Activated T-cell treated with anti-CD3 and anti-CD28 coated beads for 1 hour (primary cell): ENCODE data around the gene CREB3L4.
"Not testable (repeated sequence)": the region's sequence is repeated elsewhere in the genome, so short reads cannot be mapped to it uniquely, and the experiment has no call there.

Experiments used
- DNase-seq: peaks from one replicate; pipeline ENCODE4 v3.0.0-alpha.2; 2020; ENCODE audit warnings: low read depth

Gene CREB3L4

GRCh38 chr1:153959454-153959853, 8.2 kb upstream of the CREB3L4 start:
- no peak for DNase-seq

DNA sequence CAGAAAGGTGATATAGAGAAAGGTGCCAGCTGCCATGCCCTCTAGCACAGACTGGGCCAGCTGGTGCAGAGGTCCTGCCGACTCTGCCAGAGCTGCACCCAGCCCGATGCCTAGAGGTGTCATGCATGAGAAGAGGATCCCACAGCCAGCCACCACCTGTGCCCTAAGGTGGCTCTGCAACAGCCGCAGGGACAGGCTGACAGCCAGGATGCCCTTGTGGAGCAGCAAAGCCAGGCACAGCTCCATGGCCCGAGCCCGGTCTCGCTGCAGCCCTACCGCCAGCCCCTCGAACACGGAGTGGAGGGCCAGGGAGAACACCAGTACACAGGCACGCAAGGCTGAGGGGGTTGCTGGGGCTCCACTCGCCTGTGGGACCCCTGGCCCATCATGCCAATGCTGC, 7.5 kb upstream of the CREB3L4 start:
- no peak for DNase-seq

DNA sequence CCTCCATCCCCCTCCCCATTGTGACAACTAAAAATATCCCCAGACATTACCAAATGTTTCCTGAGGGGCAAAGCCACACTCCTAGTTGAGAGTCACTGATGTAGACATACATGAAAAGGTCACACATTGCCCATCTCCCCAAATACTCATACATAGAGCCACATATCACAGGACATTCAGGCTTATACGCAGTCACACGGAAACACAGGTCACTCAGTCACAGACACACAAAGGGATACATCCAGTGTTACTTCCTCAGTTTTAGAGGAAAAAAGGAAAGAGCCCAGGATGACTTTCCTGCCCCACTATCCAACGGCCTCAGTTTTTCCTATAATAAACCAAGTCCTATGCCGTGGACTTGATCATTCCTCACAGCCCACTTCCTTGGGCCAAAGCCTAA, 6.3 kb upstream of the CREB3L4 start:
- DNase-seq: no peak

- DNase-seq: no peak
These were observed 5.3 kb upstream of the CREB3L4 start for GRCh38 chr1:153962088-153963029.

DNA sequence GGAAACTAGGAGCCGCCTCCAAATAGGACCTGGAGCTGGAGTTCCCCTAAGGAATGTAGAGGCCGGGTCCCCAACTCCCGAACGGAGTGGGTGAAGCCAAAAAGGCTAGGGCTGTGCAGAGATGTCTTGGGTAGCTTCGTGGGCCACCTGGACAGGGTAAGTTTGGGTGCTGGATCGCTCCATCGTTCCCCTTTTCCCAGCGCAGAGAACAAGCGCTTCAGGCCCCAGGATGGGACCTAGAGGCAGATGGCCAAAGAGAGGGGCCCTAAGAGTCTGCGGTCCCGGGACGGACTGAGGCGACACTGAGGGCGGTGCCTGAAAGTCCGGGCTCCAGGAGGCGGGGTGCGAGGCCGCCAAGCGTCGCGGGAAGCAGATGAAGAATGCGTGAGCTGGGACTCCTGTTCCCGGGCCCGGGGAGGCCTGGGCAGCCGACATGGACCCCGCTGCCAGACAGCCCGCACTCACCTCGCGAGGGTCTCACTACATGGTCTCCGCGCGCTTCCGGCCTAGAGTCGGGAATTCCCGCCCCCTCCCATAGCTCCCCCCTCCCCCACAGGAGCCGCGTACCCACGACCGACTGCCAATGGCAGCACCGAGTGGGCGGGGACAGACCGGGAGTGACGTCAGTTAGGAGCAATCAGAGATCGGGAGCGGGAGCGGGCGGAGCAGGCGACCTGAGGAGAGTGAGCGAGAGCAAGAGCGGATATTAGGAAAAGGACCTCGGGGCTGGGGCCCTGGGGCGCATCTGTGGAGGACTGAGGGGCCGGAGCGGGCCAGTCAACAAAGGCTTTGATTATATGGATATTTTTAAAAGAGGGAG, 4.5 kb upstream of the CREB3L4 start, which contains the start of gene SLC39A1:
Gene SLC39A1, minus strand, starts transcription at position 508 of the 820 bp plus-strand sequence. CDS start 822 bp downstream, outside the sequence.
- peak; percentile 92 for DNase-seq

- no peak for DNase-seq
These were observed 3.8 kb upstream of the CREB3L4 start for GRCh38 chr1:153963850-153964331.

DNA sequence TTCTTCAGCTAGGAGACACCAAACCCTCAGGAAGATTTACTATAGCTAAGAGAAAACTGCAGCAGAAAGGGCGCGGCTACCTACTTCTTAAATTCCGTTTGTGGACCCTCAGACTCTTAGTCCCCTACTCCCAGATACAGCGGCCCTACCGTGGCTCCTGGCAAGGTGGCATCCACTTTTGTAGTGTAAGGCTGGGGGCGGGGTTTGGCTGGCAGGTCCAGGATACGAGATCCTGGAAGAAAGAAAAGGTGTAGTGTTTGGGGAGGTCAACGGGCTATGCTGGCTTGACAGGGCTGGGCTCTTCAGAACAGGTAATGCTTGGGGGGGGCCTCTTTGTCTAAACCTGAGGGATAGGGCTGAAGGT, 280 bp downstream of the CREB3L4 start:
- no peak for DNase-seq

- DNase-seq: no peak
These were observed 706 bp downstream of the CREB3L4 start for GRCh38 chr1:153968408-153968807.

- no peak for DNase-seq
These were observed 1.3 kb downstream of the CREB3L4 start for GRCh38 chr1:153968972-153969371.

GRCh38 chr1:153970346-153970745, 2.6 kb downstream of the CREB3L4 start:
- no peak for DNase-seq

DNA sequence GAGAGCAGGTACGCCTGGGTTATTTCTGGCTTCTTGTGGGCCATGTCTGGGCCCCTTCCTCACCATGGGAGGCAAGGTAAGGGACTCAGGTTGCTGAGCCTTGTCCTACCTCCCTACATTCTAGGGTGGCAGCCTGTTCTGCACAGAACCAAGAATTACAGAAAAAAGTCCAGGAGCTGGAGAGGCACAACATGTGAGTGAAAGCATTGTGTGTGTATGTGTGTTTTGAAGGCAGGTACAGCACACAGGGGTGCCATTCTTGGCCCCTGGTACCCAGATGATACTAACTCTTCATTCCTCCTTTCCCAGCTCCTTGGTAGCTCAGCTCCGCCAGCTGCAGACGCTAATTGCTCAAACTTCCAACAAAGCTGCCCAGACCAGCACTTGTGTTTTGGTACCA, 5.4 kb downstream of the CREB3L4 start:
- no peak for DNase-seq

DNA sequence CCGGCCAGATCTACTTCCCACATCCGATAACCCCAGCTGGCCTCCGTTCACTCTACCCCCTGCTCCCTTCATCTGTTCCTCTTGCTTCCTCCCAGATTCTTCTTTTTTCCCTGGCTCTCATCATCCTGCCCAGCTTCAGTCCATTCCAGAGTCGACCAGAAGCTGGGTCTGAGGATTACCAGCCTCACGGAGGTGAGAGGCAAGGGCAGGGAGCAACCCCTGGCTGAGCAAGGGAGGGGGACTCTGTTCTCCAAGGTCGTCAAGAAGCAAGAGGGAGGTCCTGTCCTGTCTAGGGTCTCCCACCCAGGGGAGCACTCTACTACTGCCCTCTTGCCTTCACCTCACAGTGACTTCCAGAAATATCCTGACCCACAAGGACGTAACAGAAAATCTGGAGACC, 5.8 kb downstream of the CREB3L4 start:
- no peak for DNase-seq

DNA sequence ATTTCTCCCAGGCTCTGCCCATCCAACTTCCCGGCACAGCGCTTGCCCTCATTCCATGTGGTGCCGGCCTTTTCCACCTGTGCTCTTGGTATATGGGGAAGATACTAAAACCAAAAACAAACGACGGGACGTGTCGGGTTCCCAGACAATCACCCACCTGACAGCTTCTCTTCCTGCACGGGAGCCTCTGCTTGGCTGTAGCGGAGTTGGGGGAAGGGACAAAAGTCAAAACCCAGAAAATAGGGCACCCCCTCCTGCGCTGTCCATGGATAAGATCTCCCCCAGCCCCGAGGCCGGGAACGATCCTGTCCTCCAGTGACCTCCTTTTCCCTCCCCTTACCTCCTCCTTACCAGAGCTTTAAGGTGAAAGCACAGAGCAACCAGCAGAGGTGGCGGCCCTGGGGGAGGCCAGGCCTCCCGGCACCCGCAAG, 9.1 kb downstream of the CREB3L4 start:
- DNase-seq: no peak

GRCh38 chr1:153977250-153978240, 9.8 kb downstream of the CREB3L4 start, which contains the start of gene JTB:
TSS of gene JTB (minus strand) at chr1:153977674. CDS start at chr1:153977252, 422 bp downstream.
- DNase-seq: peak; percentile 75

- DNase-seq: no peak
These were observed 10.7 kb downstream of the CREB3L4 start for GRCh38 chr1:153978274-153978909.

DNA sequence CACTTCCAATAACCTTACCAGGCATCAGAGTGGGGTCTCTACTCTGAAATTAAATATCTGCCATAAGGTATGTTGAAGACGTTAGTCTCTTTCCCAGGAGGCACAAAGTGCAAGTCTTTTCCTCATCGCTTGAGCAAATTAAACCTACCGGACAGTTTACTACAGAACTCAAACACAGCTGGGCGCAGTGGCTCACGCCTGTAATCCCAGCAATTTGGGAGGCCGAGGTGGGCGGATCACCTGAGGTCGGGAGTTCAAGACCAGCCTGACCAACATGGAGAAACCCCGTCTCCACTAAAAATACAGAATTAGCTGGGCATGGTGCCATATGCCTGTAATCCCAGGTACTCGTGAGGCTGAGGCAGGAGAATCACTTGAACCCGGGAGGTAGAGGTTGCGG, 11.4 kb downstream of the CREB3L4 start:
- not testable (repeated sequence) for DNase-seq

GRCh38 chr1:153981735-153982134, 14.0 kb downstream of the CREB3L4 start:
- DNase-seq: not testable (repeated sequence)

- DNase-seq: no peak
These were observed 16.6 kb downstream of the CREB3L4 start for GRCh38 chr1:153984123-153984894.

- no peak for DNase-seq
These were observed 17.7 kb downstream of the CREB3L4 start for GRCh38 chr1:153985341-153985912.
